Upper lobe of left lung (tissue), 4 donors: ENCODE data around the gene SSNA1.

ENCODE experiments used
- EP300 ChIP-seq, 4 donors: sonication (generic); formaldehyde crosslinking; IDR thresholded peaks; one replicate each; pipeline ENCODE4 v1.5.1; 2017; ENCODE audit warnings: antibody characterized with exemption in 4 of 4, control low read depth in 2 of 4
- POLR2A ChIP-seq, 4 donors: fragments of 450-650 bp; IDR thresholded peaks; one replicate each; pipeline ENCODE4 v1.5.1; 2016 to 2017; ENCODE audit warnings: antibody characterized with exemption in 4 of 4, mild to moderate bottlenecking in 2 of 4
- TF ChIP-seq, protein P1 (sequence below), 6 experiments: fragments of 450-650 bp in 4 of 6; fragments of 200-600 bp in 2 of 6; sonication (generic) in 2 of 6; IDR thresholded peaks; one replicate each; pipeline ENCODE4 v1.5.1; 2016 to 2019; ENCODE audit warnings: antibody characterized with exemption in 6 of 6

- no peak for TF ChIP-seq POLR2A (IDR thresholded peaks at IDR 0.05)
- TF ChIP-seq, protein P1, sequence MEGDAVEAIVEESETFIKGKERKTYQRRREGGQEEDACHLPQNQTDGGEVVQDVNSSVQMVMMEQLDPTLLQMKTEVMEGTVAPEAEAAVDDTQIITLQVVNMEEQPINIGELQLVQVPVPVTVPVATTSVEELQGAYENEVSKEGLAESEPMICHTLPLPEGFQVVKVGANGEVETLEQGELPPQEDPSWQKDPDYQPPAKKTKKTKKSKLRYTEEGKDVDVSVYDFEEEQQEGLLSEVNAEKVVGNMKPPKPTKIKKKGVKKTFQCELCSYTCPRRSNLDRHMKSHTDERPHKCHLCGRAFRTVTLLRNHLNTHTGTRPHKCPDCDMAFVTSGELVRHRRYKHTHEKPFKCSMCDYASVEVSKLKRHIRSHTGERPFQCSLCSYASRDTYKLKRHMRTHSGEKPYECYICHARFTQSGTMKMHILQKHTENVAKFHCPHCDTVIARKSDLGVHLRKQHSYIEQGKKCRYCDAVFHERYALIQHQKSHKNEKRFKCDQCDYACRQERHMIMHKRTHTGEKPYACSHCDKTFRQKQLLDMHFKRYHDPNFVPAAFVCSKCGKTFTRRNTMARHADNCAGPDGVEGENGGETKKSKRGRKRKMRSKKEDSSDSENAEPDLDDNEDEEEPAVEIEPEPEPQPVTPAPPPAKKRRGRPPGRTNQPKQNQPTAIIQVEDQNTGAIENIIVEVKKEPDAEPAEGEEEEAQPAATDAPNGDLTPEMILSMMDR (IDR thresholded peaks at IDR 0.05) = no peak
- TF ChIP-seq EP300 (IDR thresholded peaks at IDR 0.05) = no peak
Observed at GRCh38 chr9:137149363-137149762, 39.1 kb upstream of the SSNA1 start.
